GM10266 (cell line): ENCODE measurements around the gene DNER.

Source experiments
- DNase-seq: peaks from one replicate; pipeline ENCODE4 v3.0.0; 2012; ENCODE audit errors: extremely low spot score
- TF ChIP-seq, protein P1 (sequence below): IDR thresholded peaks from 2 replicates; pipeline ENCODE4 v1.5.1; 2012; ENCODE audit warnings: mild to moderate bottlenecking, low read depth; ENCODE audit not compliant: control insufficient read depth, insufficient read depth; ENCODE audit errors: missing control alignments

DNER gene

DNA sequence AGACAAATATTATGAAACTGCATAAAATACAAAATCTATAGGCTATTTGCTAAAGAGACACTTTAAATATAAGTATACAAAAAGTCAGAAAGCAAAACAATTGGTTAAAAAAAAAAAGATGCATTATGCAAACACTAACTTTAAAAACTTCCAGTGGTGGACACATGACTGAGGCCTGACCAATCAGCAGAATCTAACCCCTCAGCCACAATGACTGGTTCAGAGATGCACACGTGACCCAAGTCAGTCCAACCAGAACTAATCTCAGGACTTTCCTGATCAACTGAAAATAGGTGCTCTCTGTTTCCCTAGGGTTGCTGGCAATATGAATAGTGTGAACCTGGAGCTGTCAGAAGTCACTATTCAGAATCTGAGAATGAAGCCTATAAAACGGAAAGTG lies 22.7 kb downstream of the DNER start:
- DNase-seq, result no peak
- TF ChIP-seq, protein P1, sequence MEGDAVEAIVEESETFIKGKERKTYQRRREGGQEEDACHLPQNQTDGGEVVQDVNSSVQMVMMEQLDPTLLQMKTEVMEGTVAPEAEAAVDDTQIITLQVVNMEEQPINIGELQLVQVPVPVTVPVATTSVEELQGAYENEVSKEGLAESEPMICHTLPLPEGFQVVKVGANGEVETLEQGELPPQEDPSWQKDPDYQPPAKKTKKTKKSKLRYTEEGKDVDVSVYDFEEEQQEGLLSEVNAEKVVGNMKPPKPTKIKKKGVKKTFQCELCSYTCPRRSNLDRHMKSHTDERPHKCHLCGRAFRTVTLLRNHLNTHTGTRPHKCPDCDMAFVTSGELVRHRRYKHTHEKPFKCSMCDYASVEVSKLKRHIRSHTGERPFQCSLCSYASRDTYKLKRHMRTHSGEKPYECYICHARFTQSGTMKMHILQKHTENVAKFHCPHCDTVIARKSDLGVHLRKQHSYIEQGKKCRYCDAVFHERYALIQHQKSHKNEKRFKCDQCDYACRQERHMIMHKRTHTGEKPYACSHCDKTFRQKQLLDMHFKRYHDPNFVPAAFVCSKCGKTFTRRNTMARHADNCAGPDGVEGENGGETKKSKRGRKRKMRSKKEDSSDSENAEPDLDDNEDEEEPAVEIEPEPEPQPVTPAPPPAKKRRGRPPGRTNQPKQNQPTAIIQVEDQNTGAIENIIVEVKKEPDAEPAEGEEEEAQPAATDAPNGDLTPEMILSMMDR, result no peak

DNA sequence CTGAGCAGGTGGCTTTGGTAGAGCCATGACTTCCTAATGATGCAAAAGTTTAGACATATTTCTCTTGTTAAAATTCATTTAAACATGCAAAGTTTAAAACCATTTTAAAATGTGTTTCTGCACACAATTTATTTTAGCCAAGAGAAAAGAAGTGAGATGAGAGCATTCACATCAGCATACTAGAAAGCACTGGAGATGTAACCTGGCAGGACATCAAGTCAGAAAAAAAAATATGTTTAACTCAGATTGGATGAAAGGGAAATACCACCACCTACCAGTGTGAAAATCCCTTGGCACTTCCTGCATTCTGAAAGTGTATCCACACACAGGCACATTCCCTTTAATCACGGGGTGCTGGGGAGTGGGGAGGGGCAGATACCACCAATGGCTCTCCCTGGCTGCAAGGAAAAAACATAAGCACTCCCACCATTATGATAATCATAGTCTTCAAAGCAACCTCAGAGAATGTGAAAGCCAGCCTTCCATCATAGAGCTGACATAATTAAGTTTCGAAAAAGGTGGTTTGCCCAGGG lies 25.0 kb downstream of the DNER start:
- TF ChIP-seq, protein P1, result no peak
- no peak for DNase-seq

DNA sequence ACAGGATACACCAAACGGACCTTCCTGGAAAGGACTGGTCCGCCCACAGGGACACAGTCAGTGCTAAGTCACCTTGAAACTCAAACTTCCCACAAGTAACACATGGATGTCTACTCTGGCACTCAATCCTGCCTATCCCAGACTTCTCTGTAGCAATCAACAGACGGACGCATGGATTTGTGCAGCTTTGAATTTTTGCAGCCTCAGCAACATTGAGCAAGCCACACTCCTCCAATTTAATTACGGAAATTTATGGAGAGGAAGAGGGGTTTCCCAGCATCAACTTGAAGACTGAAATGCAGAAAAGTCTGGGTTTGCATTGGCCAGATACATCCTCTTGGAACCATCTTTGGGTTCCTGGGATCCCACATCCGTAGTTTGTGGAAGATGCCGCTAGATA lies 26.2 kb downstream of the DNER start:
- TF ChIP-seq, protein P1, result no peak
- DNase-seq, result no peak

DNA sequence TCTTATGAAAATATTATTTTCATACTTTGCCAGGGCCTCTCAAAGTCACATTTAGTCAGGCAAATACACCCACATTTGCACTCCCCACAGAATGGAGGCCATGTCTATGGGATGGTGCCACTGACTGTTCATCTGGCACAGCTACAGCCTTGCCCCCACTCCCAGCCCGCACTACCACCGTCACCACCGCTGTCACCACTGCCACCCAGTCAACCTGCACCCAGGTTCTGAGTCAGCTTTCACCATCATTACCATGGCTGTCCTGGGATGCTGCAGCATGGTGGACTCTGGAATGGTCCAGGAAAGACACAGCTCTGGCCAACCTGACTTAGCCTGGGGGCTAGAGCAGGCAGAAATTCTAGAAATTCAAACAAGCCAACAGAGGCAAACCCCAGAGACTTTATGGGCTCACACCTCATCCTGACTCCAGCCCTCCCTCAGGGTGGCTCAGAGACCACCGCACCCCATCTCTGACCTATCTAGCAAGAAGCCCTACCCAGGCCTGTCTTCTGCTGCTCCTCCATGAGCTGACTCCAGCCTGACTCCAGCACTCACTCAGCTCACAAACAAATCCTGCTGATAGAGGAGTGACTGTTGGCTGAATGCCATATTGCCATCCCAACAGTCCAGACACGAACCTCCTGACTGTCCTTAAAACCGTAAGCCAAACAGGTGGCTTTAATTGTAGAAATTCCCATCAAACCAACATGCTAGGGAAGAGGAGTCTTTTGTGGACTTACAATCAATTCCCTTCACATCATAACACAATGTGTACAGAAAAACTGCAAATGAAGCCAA lies 28.0 kb downstream of the DNER start:
- DNase-seq, result no peak
- TF ChIP-seq, protein P1, result no peak

- TF ChIP-seq, protein P1, result no peak
- no peak for DNase-seq
These were observed 29.3 kb downstream of the DNER start for GRCh38 chr2:229684942-229685562.

DNA sequence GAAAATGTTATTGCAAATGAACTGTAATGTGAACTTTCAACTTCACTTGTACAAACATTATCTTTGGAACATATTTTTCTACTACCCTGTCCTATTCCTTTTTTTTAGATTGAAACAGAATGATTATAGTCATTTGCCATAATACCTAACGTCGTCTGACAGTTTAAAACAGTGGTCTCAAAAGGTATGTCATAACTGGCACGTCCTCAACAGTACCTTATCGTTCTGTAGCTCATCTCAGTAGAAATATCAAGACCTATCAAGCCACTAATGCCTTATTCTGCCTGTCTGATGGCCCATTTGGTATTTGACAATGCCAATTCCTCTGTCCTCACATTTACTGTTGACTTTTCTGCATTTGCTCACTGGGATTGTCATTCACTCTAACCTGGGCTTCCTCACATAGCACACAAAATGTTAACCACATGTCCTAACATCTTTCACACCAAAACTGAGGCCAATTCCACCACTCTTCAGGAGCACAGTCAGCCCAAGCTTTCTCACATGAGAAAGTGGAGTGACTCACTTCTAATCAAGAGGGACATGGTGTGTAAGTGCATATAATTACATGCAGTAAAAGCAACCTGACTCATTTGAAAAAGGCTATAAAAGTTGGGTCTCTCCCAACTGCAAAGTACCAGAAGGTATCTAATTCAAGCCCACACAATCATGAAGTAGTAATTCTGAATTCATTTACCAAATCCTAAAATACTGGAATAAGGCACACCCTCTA lies 34.8 kb downstream of the DNER start:
- no peak for DNase-seq
- TF ChIP-seq, protein P1, result no peak
